Choroid plexus epithelial cell (primary cell): ENCODE measurements around the gene KRTAP10-8.
"Not testable (repeated sequence)": the region's sequence is repeated elsewhere in the genome, so short reads cannot be mapped to it uniquely, and the experiment has no call there.

Experiments used
- DNase-seq: peaks from one replicate; pipeline ENCODE4 v3.0.0-alpha.2; 2010; ENCODE audit warnings: low read depth
- H3K4me3 ChIP-seq: 2 replicates; pipeline ENCODE4 v1.5.1; 2011; ENCODE audit warnings: low read depth, mild to moderate bottlenecking, control low read depth, low read length, moderate library complexity
- TF ChIP-seq, protein P1 (sequence below): conservative IDR thresholded peaks from 2 replicates; pipeline ENCODE4 v1.5.1; 2011; ENCODE audit warnings: low read depth, mild to moderate bottlenecking, control low read depth, inconsistent platforms, low read length, moderate library complexity

The KRTAP10-8 gene

DNA sequence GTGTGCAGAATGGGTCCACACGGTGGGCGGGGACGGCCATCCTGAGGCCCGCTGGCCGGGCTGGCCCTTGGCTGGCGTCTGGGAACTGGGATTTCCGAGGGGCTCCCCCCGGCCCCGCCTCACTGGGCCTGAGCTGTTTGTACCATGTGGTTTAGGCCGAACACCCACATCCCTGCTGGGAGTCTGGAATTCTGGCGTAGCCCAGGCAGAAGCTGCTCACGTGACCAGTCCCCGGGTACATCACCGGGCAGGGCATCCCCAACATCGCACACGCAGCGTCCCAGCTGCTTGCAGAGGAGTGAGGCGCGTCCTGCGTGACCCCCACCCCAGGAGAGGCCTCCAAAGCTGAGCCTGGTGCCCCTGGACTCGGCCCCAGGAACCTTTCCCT is 9.4 kb upstream of the KRTAP10-8 start:
- H3K4me3 ChIP-seq, result no peak overlapping the region
- TF ChIP-seq, protein P1, sequence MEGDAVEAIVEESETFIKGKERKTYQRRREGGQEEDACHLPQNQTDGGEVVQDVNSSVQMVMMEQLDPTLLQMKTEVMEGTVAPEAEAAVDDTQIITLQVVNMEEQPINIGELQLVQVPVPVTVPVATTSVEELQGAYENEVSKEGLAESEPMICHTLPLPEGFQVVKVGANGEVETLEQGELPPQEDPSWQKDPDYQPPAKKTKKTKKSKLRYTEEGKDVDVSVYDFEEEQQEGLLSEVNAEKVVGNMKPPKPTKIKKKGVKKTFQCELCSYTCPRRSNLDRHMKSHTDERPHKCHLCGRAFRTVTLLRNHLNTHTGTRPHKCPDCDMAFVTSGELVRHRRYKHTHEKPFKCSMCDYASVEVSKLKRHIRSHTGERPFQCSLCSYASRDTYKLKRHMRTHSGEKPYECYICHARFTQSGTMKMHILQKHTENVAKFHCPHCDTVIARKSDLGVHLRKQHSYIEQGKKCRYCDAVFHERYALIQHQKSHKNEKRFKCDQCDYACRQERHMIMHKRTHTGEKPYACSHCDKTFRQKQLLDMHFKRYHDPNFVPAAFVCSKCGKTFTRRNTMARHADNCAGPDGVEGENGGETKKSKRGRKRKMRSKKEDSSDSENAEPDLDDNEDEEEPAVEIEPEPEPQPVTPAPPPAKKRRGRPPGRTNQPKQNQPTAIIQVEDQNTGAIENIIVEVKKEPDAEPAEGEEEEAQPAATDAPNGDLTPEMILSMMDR, result no peak
- no peak for DNase-seq

DNA sequence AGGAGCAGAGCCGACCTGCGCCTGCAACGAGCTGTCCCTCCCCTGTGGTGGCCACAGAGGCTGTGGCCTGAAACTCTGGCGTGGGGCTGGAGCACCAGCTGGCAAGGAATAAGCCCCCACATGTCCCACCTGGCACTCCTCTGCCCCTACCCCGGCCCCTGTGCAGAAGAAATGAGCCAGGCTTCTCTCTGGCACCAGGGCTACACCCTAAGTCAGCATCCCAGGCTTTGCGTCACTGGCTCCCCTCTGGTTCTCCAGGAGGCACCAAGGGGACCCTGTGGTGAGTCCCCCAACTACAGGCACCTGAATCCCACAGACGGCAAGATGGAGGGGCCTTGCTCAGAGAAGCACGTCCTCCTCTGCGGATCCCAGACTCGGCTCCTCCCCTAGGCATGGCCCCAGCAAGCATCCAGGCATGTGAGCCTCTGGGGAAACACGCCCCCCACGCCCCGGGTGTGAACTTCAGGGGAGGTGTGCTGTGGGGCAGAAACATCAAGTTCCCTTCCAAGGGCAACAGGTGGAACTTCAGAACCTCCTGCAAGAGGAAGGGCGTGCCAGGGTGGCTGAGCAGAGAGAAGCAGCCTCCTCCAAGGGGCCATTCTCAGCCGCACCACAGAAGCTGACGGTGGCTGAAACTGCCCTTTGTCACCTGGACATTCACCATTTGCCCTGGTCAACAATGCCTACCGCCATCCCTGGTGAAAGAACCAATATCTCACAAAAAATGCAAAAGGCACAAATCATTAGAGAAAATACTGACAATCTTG is 8.6 kb upstream of the KRTAP10-8 start:
- TF ChIP-seq, protein P1, result no peak
- no peak for DNase-seq
- no peak overlapping the region for H3K4me3 ChIP-seq

DNA sequence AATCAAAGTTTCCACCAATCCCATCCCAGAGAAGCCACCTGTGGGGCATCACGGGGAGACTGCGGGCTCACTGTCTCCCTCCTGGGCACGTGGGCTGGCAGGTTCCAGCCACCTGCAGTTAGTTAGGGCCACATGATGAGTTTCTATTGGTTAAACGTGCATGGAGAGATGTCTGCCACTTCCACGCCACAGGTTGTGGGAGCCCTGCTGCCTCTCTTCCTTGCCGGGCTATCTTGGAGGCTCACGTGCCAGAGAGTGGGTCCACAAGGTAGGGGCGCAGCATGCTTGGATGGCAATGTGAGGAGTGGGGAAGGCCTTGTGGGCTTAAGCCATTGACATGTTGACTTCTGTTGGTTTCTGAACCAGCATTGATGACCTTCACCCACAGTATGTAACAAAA is 8.0 kb upstream of the KRTAP10-8 start:
- TF ChIP-seq, protein P1, result no peak
- no peak for DNase-seq
- no peak overlapping the region for H3K4me3 ChIP-seq

DNA sequence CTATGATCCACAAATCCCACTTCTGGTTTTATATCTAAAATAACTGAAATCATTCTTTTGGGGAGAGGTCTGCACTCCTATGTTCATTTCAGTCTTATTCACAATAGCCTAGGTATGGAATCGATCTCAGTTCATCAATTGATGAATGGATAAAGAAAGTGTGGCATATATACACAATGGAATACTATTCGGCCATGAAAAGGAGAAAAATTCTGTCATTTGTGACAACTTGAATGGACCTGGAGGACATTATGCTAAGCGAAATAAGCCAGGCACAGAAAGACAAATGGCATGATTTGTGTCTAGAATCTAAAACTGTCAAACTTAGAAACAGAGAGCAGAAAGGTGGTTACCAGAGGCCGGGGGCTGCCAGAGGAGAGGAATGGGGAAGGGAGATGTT is 5.4 kb upstream of the KRTAP10-8 start:
- H3K4me3 ChIP-seq, result no peak overlapping the region
- TF ChIP-seq, protein P1, result no peak
- no peak for DNase-seq

DNA sequence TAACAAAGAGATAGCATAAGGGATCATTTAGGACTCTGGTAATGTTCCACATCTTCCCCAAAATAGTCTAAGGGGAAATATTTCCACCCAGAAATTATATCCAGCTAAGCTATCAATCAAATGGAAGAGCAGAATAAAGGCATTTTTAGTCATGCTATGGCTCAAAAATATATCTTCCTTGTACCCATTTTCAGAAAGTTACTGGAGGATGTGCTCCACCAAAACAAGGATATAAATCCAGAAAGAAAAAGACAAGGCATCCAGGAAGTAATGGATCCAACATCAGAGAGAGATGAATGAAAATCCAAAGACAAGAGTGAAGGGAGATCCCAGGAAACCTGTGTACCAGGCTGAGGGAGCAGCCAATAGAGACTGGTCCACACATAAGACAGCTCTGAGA is 2.7 kb upstream of the KRTAP10-8 start:
- DNase-seq, result no peak
- H3K4me3 ChIP-seq, result no peak overlapping the region
- TF ChIP-seq, protein P1, result no peak

DNA sequence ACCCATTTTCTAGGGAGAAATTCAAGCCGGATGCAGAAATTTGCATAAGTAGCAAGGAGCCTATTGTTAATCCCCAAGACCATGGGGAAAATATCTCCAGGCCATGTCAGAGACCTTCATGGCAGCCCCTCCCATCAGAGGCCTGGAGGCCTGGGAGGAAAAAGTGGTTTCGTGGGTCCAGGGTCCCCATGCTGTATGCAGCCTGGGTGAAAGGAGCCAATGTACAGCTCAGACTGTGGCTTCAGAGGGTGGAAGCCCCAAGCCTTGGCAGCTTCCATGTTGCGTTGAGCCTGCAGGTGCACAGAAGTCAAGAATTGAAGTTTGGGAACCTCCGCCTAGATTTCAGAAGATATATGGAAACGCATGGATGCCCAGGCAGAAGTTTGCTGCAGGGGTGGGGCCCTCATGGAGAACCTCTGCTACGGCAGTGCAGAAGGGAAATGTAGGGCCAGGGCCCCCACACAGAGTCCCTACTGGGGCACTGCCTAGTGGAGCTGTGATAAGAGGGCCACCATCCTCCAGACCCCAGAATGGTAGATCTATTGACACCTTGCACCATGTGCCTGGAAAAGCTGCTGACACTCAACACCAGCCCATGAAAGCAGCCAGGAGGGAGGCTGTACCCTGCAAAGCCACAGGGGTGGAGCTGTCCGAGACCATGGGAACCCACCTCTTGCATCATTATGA is 1.6 kb upstream of the KRTAP10-8 start:
- not testable (repeated sequence) for DNase-seq, H3K4me3 ChIP-seq

DNA sequence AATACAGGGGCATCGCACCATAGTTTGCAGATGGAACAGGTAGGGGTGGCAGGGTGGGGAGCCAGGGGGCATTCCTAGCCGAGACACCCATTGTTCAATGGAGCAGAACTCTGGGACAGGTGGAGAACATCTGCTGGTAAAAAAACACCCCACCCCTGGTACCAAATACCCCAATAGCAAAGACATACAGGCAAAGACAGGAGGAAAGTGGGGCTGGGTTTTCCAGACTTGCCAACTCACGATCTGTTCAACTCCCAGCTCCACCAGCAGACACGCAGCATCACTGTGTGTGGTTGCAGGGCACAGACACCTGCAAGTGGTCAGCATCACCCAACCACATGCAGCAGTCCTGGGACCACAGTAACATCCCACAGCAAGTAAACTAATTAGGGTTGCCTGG is 328 bp upstream of the KRTAP10-8 start:
- no peak overlapping the region for H3K4me3 ChIP-seq
- TF ChIP-seq, protein P1, result no peak
- no peak for DNase-seq
